Peyer's patch (tissue), 4 donors: ENCODE results near the gene SLC7A14.

Source experiments
- CTCF ChIP-seq, 6 experiments: fragments of 450-650 bp in 4 of 6; fragments of 200-600 bp in 2 of 6; sonication (generic) in 1 of 6; IDR thresholded peaks; one replicate each; pipeline ENCODE4 v1.5.1; 2017 to 2019; ENCODE audit warnings: antibody characterized with exemption in 6 of 6, mild to moderate bottlenecking in 3 of 6, moderate library complexity in 1 of 6
- POLR2A ChIP-seq, 2 donors: fragments of 450-650 bp; IDR thresholded peaks; one replicate each; pipeline ENCODE4 v1.5.1; 2017; ENCODE audit warnings: antibody characterized with exemption in 2 of 2, mild to moderate bottlenecking in 2 of 2, moderate library complexity in 2 of 2

DNA sequence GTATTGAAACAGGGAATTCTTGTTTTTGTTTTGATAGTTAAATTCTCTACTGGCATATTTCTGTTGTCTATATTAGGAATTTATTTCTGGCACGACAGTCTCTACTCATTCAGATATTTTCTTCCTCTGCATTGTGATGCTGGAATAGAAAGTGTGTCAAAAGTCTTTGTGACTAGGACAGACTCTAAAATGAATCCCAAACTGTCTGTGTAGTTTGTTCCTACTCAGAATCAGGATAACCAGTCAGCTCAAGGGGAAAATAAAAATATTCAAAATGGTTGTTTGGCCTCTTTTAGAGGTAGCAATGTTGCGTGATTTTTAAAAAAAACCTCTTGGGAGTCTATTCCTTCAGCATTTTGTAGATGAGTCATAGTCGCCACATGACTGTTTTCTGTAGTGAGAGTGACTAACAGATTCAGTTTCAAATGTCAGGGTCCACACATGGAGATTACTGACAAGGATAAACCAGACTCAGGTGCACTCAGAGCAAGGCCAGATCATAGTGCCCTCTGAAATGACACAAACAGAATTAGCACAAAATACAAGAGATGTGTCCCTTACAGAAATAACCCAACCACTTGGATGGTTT lies 13.1 kb downstream of the SLC7A14 start:
- TF ChIP-seq CTCF (IDR thresholded peaks at IDR 0.05) (no peak), POLR2A (IDR thresholded peaks at IDR 0.05) (no peak)
